ENCODE results near the gene TXNIP. TPM values are rescaled to one million over a fixed set of nuclear protein-coding genes. Genes with fewer than 3 reads are reported as not detected.
A peak's percentile ranks its signal among the peaks of the same experiment; 100 is the strongest.

The TXNIP gene
- total RNA-seq (1,000 to 10,000 TPM in 1 of 5 experiments, 100 to 1,000 TPM in 4; 498 to 1,101 (median 659) TPM), polyA plus RNA-seq (1,000 to 10,000 TPM; 3,808 to 5,430 TPM), total RNA-seq (1,775 reads per million, percentile 100 among the genes with 10 or more reads in this experiment)

- Histone ChIP-seq H3K36me3 (ENCODE audit: control insufficient read depth in 2 of 3, insufficient read depth in 3 of 3, low read length in 3 of 3) (peaks cover 36 to 47% (median 37%) of the 10 kb centered on the region in 3 experiments), H3K27ac (ENCODE audit: low read depth, low read length) (peak within 1 kb of the TSS; percentile 91), H3K27me3 (ENCODE audit: control insufficient read depth in 2 of 2, insufficient read depth in 2 of 2, low read length in 2 of 2) (no peaks in the 10 kb centered on the region), H3K4me3 (ENCODE audit: low read length) (peak within 1 kb of the TSS; percentile 97), H3K4me1 (ENCODE audit: control insufficient read depth in 2 of 2, insufficient read depth in 2 of 2, low read length in 2 of 2) (peaks cover 41 to 48% of the 10 kb centered on the region in 2 donors), H3K9me3 (ENCODE audit: control insufficient read depth in 2 of 3, low read length in 3 of 3) (no peaks in the 10 kb centered on the region)
- DNase-seq (peak; percentile 66 to 97 (median 94)), ATAC-seq (peak; percentile 92)
- ChIA-PET POLR2A (interaction anchor here (0.6 to 35.8 kb wide), 17 partner anchors 8 to 173 kb away, joined by 3 to 1779 read pairs (median 14); partner anchors contain the start of genes ANKRD34A, HJV, LIX1L and NUDT17), CTCF (interaction anchor here (0.8 to 12.8 kb wide), 8 partner anchors 8 to 151 kb away, joined by 3 to 193 read pairs (median 4); partner anchors contain the start of genes NUDT17 and RBM8A)
- H3K9me3 Mint-ChIP-seq = peaks cover 0 to 14% (median 0%) of the 10 kb centered on the region in 11 donors
- H3K36me3 Mint-ChIP-seq = peaks cover 31 to 51% (median 49%) of the 10 kb centered on the region in 5 donors
- H3K4me1 Mint-ChIP-seq = peaks cover 43 to 72% (median 54%) of the 10 kb centered on the region in 7 donors
- H3K27me3 Mint-ChIP-seq = peaks cover 0 to 3% (median 0%) of the 10 kb centered on the region in 5 donors
- peak within 1 kb of the TSS; percentile 94 to 99 (median 97) for H3K27ac Mint-ChIP-seq
- H3K4me3 Mint-ChIP-seq = peak within 1 kb of the TSS; percentile 89 to 99 (median 98)
- intact Hi-C loops (cut with micrococcal nuclease) = loop anchor here (1.0 to 5.0 kb wide), 7 partner anchors 8 to 78 kb away; partner anchors contain the start of genes ANKRD34A (in 1 of the 2), PEX11B (in 1 of the 2), POLR3GL (in 1 of the 2) and RBM8A (in 1 of the 2)
These were observed at the start of gene TXNIP for GRCh38 chr1:145996433-145997015. Gene TXNIP, minus strand, starts transcription at chr1:145996579. Its CDS starts 313 bp downstream, at chr1:145996266.

GRCh38 chr1:146039844-146040194, 43.4 kb upstream of the TXNIP start:
- no peak overlapping the region for H3K27ac ChIP-seq (ENCODE audit: low read depth, low read length)
- H3K9me3 Mint-ChIP-seq = peaks cover 0 to 31% (median 0%) of the 10 kb centered on the region in 11 donors
- peaks cover 0 to 6% of the 10 kb centered on the region in 2 donors for H3K4me1 ChIP-seq (ENCODE audit: control insufficient read depth in 2 of 2, insufficient read depth in 2 of 2, low read length in 2 of 2)
- ChIA-PET POLR2A (interaction anchor here (1.7 to 6.4 kb wide), 5 partner anchors 9 to 113 kb away, joined by 7 to 109 read pairs (median 28); partner anchors contain the start of genes ANKRD34A, LIX1L, POLR3GL and RBM8A), CTCF (interaction anchor here (0.9 kb wide), 1 partner anchor 8 kb away, joined by 4 read pairs; no protein-coding TSS in a partner anchor)
- no peak for DNase-seq
- H3K4me1 Mint-ChIP-seq = peaks cover 7 to 40% (median 33%) of the 10 kb centered on the region in 7 donors
- H3K27me3 ChIP-seq (ENCODE audit: control insufficient read depth in 2 of 2, insufficient read depth in 2 of 2, low read length in 2 of 2) = no peaks in the 10 kb centered on the region
- no peak overlapping the region for H3K4me3 ChIP-seq (ENCODE audit: low read length)
- peaks cover 0 to 32% (median 0%) of the 10 kb centered on the region in 5 donors for H3K27me3 Mint-ChIP-seq
- peak overlapping the region in 6 of 10 donors; percentile 13 to 99 (median 97) for H3K4me3 Mint-ChIP-seq
- peak overlapping the region in 6 of 9 donors; percentile 19 to 100 (median 94) for H3K27ac Mint-ChIP-seq
- intact Hi-C loops (cut with micrococcal nuclease) = no loop called here
- H3K36me3 Mint-ChIP-seq = peaks cover 0 to 9% (median 0%) of the 10 kb centered on the region in 5 donors
- no peaks in the 10 kb centered on the region for H3K9me3 ChIP-seq (ENCODE audit: control insufficient read depth in 2 of 3, low read length in 3 of 3)
- H3K36me3 ChIP-seq (ENCODE audit: control insufficient read depth in 2 of 3, insufficient read depth in 3 of 3, low read length in 3 of 3) = peaks cover 0 to 4% (median 0%) of the 10 kb centered on the region in 3 experiments
- no peak for ATAC-seq

GRCh38 chr1:146036965-146037646, 40.7 kb upstream of the TXNIP start:
- ATAC-seq (peak; percentile 66), DNase-seq (peak; percentile 52 to 88 (median 83))
- peak overlapping the region; percentile 95 to 99 (median 97) for H3K4me3 Mint-ChIP-seq
- peak overlapping the region; percentile 69 for H3K27ac ChIP-seq (ENCODE audit: low read depth, low read length)
- H3K36me3 Mint-ChIP-seq = peaks cover 0 to 9% (median 0%) of the 10 kb centered on the region in 5 donors
- intact Hi-C loops (cut with micrococcal nuclease) = loop anchor here in 1 of 2 donors (1.0 kb wide), 2 partner anchors 15 to 110 kb away; partner anchors contain the start of gene RBM8A
- ChIA-PET CTCF (interaction anchor here (0.7 to 1.8 kb wide), 8 partner anchors 13 to 192 kb away, joined by 3 to 6 read pairs (median 4); partner anchors contain the start of genes ANKRD34A, LIX1L, NUDT17 and POLR3GL), POLR2A (interaction anchor here (1.0 to 6.4 kb wide), 17 partner anchors 12 to 213 kb away, joined by 3 to 109 read pairs (median 9); partner anchors contain the start of genes ANKRD34A, LIX1L, PEX11B and PIAS3)
- H3K36me3 ChIP-seq (ENCODE audit: control insufficient read depth in 2 of 3, insufficient read depth in 3 of 3, low read length in 3 of 3) = peaks cover 0 to 4% (median 0%) of the 10 kb centered on the region in 3 experiments
- peak overlapping the region; percentile 93 to 100 (median 98) for H3K27ac Mint-ChIP-seq
- no peaks in the 10 kb centered on the region for H3K27me3 ChIP-seq (ENCODE audit: control insufficient read depth in 2 of 2, insufficient read depth in 2 of 2, low read length in 2 of 2)
- peaks cover 7 to 49% (median 39%) of the 10 kb centered on the region in 7 donors for H3K4me1 Mint-ChIP-seq
- peaks cover 0 to 31% (median 0%) of the 10 kb centered on the region in 11 donors for H3K9me3 Mint-ChIP-seq
- H3K27me3 Mint-ChIP-seq = peaks cover 0 to 32% (median 0%) of the 10 kb centered on the region in 5 donors
- H3K4me1 ChIP-seq (ENCODE audit: control insufficient read depth in 2 of 2, insufficient read depth in 2 of 2, low read length in 2 of 2) = peaks cover 0 to 6% of the 10 kb centered on the region in 2 donors
- H3K9me3 ChIP-seq (ENCODE audit: control insufficient read depth in 2 of 3, low read length in 3 of 3) = no peaks in the 10 kb centered on the region
- H3K4me3 ChIP-seq (ENCODE audit: low read length) = peak overlapping the region; percentile 87

GRCh38 chr1:146036241-146036964, 40.0 kb upstream of the TXNIP start:
- Mint-ChIP-seq H3K4me3 (peak overlapping the region; percentile 95 to 99 (median 97)), H3K36me3 (peaks cover 0 to 9% (median 0%) of the 10 kb centered on the region in 5 donors), H3K4me1 (peaks cover 7 to 49% (median 39%) of the 10 kb centered on the region in 7 donors), H3K9me3 (peaks cover 0 to 31% (median 0%) of the 10 kb centered on the region in 11 donors), H3K27ac (peak overlapping the region; percentile 93 to 100 (median 98)), H3K27me3 (peaks cover 0 to 32% (median 0%) of the 10 kb centered on the region in 5 donors)
- intact Hi-C loops (cut with micrococcal nuclease) = no loop called here
- H3K4me3 ChIP-seq (ENCODE audit: low read length) = peak overlapping the region; percentile 87
- DNase-seq = peak in 1 of 9 donors; percentile 42
- H3K27me3 ChIP-seq (ENCODE audit: control insufficient read depth in 2 of 2, insufficient read depth in 2 of 2, low read length in 2 of 2) = no peaks in the 10 kb centered on the region
- H3K36me3 ChIP-seq (ENCODE audit: control insufficient read depth in 2 of 3, insufficient read depth in 3 of 3, low read length in 3 of 3) = peaks cover 0 to 4% (median 0%) of the 10 kb centered on the region in 3 experiments
- no peaks in the 10 kb centered on the region for H3K9me3 ChIP-seq (ENCODE audit: control insufficient read depth in 2 of 3, low read length in 3 of 3)
- H3K27ac ChIP-seq (ENCODE audit: low read depth, low read length) = peak overlapping the region; percentile 69
- peaks cover 0 to 6% of the 10 kb centered on the region in 2 donors for H3K4me1 ChIP-seq (ENCODE audit: control insufficient read depth in 2 of 2, insufficient read depth in 2 of 2, low read length in 2 of 2)
- CTCF ChIA-PET = interaction anchor here (0.7 to 1.5 kb wide), 7 partner anchors 16 to 191 kb away, joined by 3 to 4 read pairs (median 3); partner anchors contain the start of genes ANKRD34A, LIX1L, NUDT17 and POLR3GL
- no peak for ATAC-seq
- POLR2A ChIA-PET = interaction anchor here (0.6 to 6.4 kb wide), 16 partner anchors 13 to 212 kb away, joined by 3 to 109 read pairs (median 10); partner anchors contain the start of genes ANKRD34A, LIX1L, PEX11B and PIAS3

- Mint-ChIP-seq H3K27ac (peak overlapping the region; percentile 82 to 100 (median 95)), H3K4me1 (peaks cover 7 to 49% (median 36%) of the 10 kb centered on the region in 7 donors), H3K27me3 (peaks cover 0 to 36% (median 4%) of the 10 kb centered on the region in 5 donors), H3K36me3 (peaks cover 0 to 9% (median 0%) of the 10 kb centered on the region in 5 donors), H3K9me3 (peaks cover 0 to 31% (median 0%) of the 10 kb centered on the region in 11 donors), H3K4me3 (peak overlapping the region; percentile 81 to 99 (median 96))
- Histone ChIP-seq H3K9me3 (ENCODE audit: control insufficient read depth in 2 of 3, low read length in 3 of 3) (no peaks in the 10 kb centered on the region), H3K36me3 (ENCODE audit: control insufficient read depth in 2 of 3, insufficient read depth in 3 of 3, low read length in 3 of 3) (peaks cover 0 to 4% (median 0%) of the 10 kb centered on the region in 3 experiments), H3K27me3 (ENCODE audit: control insufficient read depth in 2 of 2, insufficient read depth in 2 of 2, low read length in 2 of 2) (no peaks in the 10 kb centered on the region), H3K4me3 (ENCODE audit: low read length) (no peak overlapping the region), H3K27ac (ENCODE audit: low read depth, low read length) (no peak overlapping the region), H3K4me1 (ENCODE audit: control insufficient read depth in 2 of 2, insufficient read depth in 2 of 2, low read length in 2 of 2) (peaks cover 0 to 6% of the 10 kb centered on the region in 2 donors)
- no peak for DNase-seq
- no peak for ATAC-seq
- CTCF ChIA-PET = interaction anchor here (1.0 to 1.4 kb wide), 2 partner anchors 14 to 57 kb away, joined by 3 to 5 read pairs; partner anchors contain the start of gene HJV
- intact Hi-C loops (cut with micrococcal nuclease) = loop anchor here (1.0 to 2.0 kb wide), 4 partner anchors 58 to 176 kb away; partner anchors contain the start of genes PIAS3 (in 1 of the 2) and RBM8A (in 1 of the 2)
- POLR2A ChIA-PET = interaction anchor here (0.6 to 6.4 kb wide), 11 partner anchors 14 to 176 kb away, joined by 3 to 109 read pairs (median 11); partner anchors contain the start of genes ANKRD34A, LIX1L, PIAS3 and POLR3GL
These were observed 38.7 kb upstream of the TXNIP start for GRCh38 chr1:146035048-146035423.

All from naive thymus-derived CD4-positive, alpha-beta T cell (primary cell).